Erythroblast (primary cell): ENCODE measurements around the gene FANCG.

Experiments
- GATA1 ChIP-seq: IDR thresholded peaks from 2 replicates; pipeline ENCODE4 v1.6.1; 2011; ENCODE audit warnings: low read depth, mild to moderate bottlenecking, control low read depth, low read length, moderate library complexity
- POLR2A ChIP-seq: IDR thresholded peaks from 2 replicates; pipeline ENCODE4 v1.6.1; 2011; ENCODE audit warnings: mild to moderate bottlenecking, low read length

- TF ChIP-seq POLR2A (no peak), GATA1 (no peak)
Observed at GRCh38 chr9:35116539-35116897, 36.8 kb upstream of the FANCG start.
